Subcutaneous abdominal adipose tissue (tissue), 5 donors: ENCODE measurements around the gene TBX20.
"Not testable (repeated sequence)": the region's sequence is repeated elsewhere in the genome, so short reads cannot be mapped to it uniquely, and the experiment has no call there.

Experiments used
- H3K27ac ChIP-seq: one replicate; pipeline ENCODE4 v1.7.0; 2013; ENCODE audit warnings: low read depth, mild to moderate bottlenecking, inconsistent platforms, low read length, moderate library complexity
- H3K27me3 ChIP-seq, 5 donors: one replicate each; pipeline ENCODE4 v1.7.0; 2013; ENCODE audit warnings: low read length in 5 of 5, inconsistent platforms in 1 of 5; ENCODE audit not compliant: control insufficient read depth in 5 of 5, insufficient read depth in 4 of 5
- H3K36me3 ChIP-seq, 5 donors: one replicate each; pipeline ENCODE4 v1.7.0; 2013; ENCODE audit warnings: low read length in 5 of 5; ENCODE audit not compliant: control insufficient read depth in 5 of 5, insufficient read depth in 5 of 5
- H3K4me1 ChIP-seq, 5 donors: one replicate each; pipeline ENCODE4 v1.7.0; 2013; ENCODE audit warnings: low read length in 5 of 5, mild to moderate bottlenecking in 3 of 5, moderate library complexity in 1 of 5; ENCODE audit not compliant: control insufficient read depth in 5 of 5, insufficient read depth in 5 of 5
- H3K4me3 ChIP-seq, 5 donors: one replicate each; pipeline ENCODE4 v1.7.0; 2013; ENCODE audit warnings: low read length in 5 of 5, low read depth in 1 of 5
- H3K9ac ChIP-seq, 5 donors: one replicate each; pipeline ENCODE4 v1.7.0; 2013; ENCODE audit warnings: low read length in 5 of 5, mild to moderate bottlenecking in 4 of 5, moderate library complexity in 3 of 5
- H3K9me3 ChIP-seq, 5 donors: one replicate each; pipeline ENCODE4 v1.7.0; 2013; ENCODE audit warnings: low read length in 5 of 5; ENCODE audit not compliant: control insufficient read depth in 5 of 5
- donor health status: healthy.
- donor health status: healthy.
- donor health status: healthy.
- donor health status: healthy.
- donor health status: healthy.

TBX20 gene

GRCh38 chr7:35198370-35199140 lies 55.3 kb downstream of the TBX20 start:
- not testable (repeated sequence) for H3K27me3 ChIP-seq, H3K36me3 ChIP-seq

DNA sequence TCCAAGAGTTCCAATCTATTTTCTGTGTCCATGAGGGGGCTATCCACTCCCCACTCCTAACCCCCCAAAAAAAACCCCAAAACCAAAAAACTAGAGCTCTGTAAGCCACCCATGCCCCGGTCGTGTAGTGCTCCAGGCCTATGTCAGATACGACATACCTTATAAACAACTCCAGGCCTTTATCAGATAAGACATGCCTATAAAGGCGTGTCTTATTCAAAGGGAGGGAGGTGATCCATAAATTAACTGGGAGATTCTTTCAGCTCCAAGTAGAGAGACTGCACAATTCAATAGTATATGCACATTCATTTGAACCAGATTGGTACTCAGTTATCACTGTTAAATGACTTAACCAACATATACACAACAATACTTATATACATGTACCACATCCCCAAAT lies 62.3 kb downstream of the TBX20 start:
- not testable (repeated sequence) for H3K36me3 ChIP-seq

More at GRCh38 chr7:35198370-35199140, 55.3 kb downstream of the TBX20 start:
- not testable (repeated sequence) for H3K27ac ChIP-seq, H3K9ac ChIP-seq, H3K4me1 ChIP-seq, H3K9me3 ChIP-seq, H3K4me3 ChIP-seq

GRCh38 chr7:35190146-35190773 lies 63.6 kb downstream of the TBX20 start:
- not testable (repeated sequence) for H3K27ac ChIP-seq, H3K36me3 ChIP-seq, H3K9ac ChIP-seq, H3K4me3 ChIP-seq, H3K9me3 ChIP-seq
- Histone ChIP-seq H3K27me3 (peaks cover 0 to 13% (median 4%) of the 10 kb centered on the region in 5 donors), H3K4me1 (peaks cover 0 to 14% (median 14%) of the 10 kb centered on the region in 5 donors)

More for the DNA sequence above, 62.3 kb downstream of the TBX20 start:
- H3K4me1 ChIP-seq, H3K4me3 ChIP-seq, H3K27me3 ChIP-seq, H3K27ac ChIP-seq, H3K9ac ChIP-seq, H3K9me3 ChIP-seq: not testable (repeated sequence)

GRCh38 chr7:35186751-35187150 lies 67.1 kb downstream of the TBX20 start:
- H3K27ac ChIP-seq, H3K9me3 ChIP-seq, H3K36me3 ChIP-seq, H3K9ac ChIP-seq: not testable (repeated sequence)
- peaks cover 0 to 13% (median 6%) of the 10 kb centered on the region in 5 donors for H3K27me3 ChIP-seq
- H3K4me1 ChIP-seq = peaks cover 0 to 14% (median 14%) of the 10 kb centered on the region in 5 donors
- H3K4me3 ChIP-seq = peak overlapping the region in 4 of 5 donors; percentile 36 to 75 (median 52)

- Histone ChIP-seq H3K9me3 (no peaks in the 10 kb centered on the region), H3K27me3 (peaks cover 0 to 13% (median 6%) of the 10 kb centered on the region in 5 donors), H3K9ac (no peak overlapping the region), H3K4me1 (peaks cover 0 to 14% (median 14%) of the 10 kb centered on the region in 5 donors), H3K4me3 (peak overlapping the region in 4 of 5 donors; percentile 36 to 75 (median 52)), H3K27ac (no peak overlapping the region), H3K36me3 (no peaks in the 10 kb centered on the region)
Observed at GRCh38 chr7:35185908-35186731, 67.8 kb downstream of the TBX20 start.

- H3K9ac ChIP-seq, H3K27ac ChIP-seq, H3K36me3 ChIP-seq, H3K9me3 ChIP-seq: not testable (repeated sequence)
- peaks cover 0 to 14% (median 14%) of the 10 kb centered on the region in 5 donors for H3K4me1 ChIP-seq
- peak overlapping the region in 4 of 5 donors; percentile 36 to 75 (median 52) for H3K4me3 ChIP-seq
- peaks cover 0 to 13% (median 6%) of the 10 kb centered on the region in 5 donors for H3K27me3 ChIP-seq
Observed at GRCh38 chr7:35185578-35185907, 68.4 kb downstream of the TBX20 start.

GRCh38 chr7:35184961-35185360 lies 68.9 kb downstream of the TBX20 start:
- H3K4me3 ChIP-seq, H3K9ac ChIP-seq, H3K27ac ChIP-seq, H3K36me3 ChIP-seq, H3K9me3 ChIP-seq: not testable (repeated sequence)
- peaks cover 0 to 14% (median 14%) of the 10 kb centered on the region in 5 donors for H3K4me1 ChIP-seq
- peaks cover 0 to 13% (median 6%) of the 10 kb centered on the region in 5 donors for H3K27me3 ChIP-seq

DNA sequence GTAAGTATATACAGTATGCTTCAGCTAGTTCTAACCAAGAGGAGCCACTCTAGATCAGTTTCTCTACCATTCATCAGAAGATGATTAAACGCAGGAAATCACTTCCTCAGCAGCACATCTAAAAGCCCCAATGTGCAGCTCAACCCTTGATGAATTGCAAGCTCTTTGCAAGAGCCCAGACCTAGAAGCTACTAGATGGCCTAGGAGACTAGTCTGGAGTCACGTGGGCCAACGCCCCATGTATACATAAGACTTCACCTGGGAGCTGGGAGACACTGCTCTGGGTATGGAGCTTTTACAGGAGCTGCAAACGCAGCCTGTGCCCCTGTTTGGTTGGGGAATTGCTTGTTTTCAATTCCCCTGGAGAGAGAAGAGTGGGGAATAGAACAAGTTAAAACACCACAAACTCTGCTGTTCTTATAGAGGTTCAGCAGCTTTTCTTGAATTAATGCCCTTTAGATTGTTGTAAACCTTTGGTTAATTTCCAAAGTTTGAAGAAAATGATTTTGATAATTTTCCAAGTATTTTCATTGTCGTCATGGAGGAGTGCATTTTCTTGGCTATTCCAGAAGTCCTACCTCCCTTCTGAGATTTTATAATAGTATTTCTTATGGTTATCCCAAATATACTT lies 69.9 kb downstream of the TBX20 start:
- not testable (repeated sequence) for H3K36me3 ChIP-seq, H3K9me3 ChIP-seq, H3K9ac ChIP-seq, H3K27ac ChIP-seq, H3K4me3 ChIP-seq
- H3K4me1 ChIP-seq = peaks cover 0 to 14% (median 14%) of the 10 kb centered on the region in 5 donors
- peaks cover 0 to 13% (median 6%) of the 10 kb centered on the region in 5 donors for H3K27me3 ChIP-seq

DNA sequence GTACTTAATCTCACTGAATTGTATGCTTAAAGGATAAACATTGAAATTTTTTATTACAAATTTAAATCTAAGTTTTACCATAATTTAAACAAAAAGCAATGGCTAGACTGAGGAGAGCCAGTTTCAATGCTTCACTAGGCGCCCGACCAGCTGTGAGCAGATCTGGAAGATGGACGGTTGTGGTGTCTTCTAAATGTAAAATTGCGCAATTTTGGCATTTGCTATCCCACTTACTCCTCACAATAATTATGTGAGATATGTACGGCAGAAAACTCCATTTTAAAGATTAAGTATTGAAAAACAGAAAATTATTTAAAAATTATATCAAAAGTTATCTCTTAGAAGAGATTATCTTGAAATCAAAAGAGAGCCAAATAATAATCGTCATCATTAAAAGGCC lies 73.2 kb downstream of the TBX20 start:
- not testable (repeated sequence) for H3K27ac ChIP-seq, H3K27me3 ChIP-seq, H3K4me3 ChIP-seq, H3K9me3 ChIP-seq, H3K9ac ChIP-seq, H3K4me1 ChIP-seq, H3K36me3 ChIP-seq
